Liver (tissue), 3 donors: ENCODE data around the gene OR6C65.

Experiments
- RAD21 ChIP-seq, 2 donors: IDR thresholded peaks; 2 replicates each; pipeline ENCODE4 v1.6.1; 2016; ENCODE audit warnings: antibody characterized with exemption in 2 of 2, mild to moderate bottlenecking in 2 of 2
- YY1 ChIP-seq: IDR thresholded peaks from 2 replicates; pipeline ENCODE4 v1.6.1; 2016; ENCODE audit warnings: antibody characterized with exemption, mild to moderate bottlenecking
- TF ChIP-seq, protein P1 (sequence below): fragments of 150-350 bp; IDR thresholded peaks from 2 replicates; pipeline ENCODE4 v1.5.1; 2017; ENCODE audit warnings: improper control_type of control experiment, low read depth, low read length; ENCODE audit not compliant: missing input control
- TF ChIP-seq, protein P2 (sequence below): IDR thresholded peaks from 2 replicates; pipeline ENCODE4 v1.6.1; 2016; ENCODE audit warnings: antibody characterized with exemption
- donor health status: healthy.
- donor health status: healthy.

DNA sequence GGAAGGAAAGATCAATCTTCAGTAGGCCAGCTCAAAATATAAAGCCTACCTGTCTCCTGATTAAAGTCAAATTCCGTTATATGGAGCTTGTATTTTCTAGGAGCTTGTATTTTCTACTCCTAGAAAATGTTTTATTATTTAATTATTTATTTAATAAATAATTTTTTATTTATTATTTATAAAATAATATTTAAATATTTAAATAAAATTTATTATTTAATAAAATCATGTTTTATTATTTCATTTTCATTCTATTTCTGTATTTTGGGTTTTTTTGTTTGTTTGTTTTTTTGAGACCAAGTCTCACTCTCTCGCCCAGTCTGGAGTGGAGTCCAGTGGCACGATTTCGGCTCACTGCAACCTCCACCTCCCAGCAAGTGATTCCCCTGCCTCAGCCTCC is 27.8 kb upstream of the OR6C65 start:
- no peak for TF ChIP-seq RAD21 (IDR thresholded peaks at IDR 0.05)
- TF ChIP-seq, protein P1, sequence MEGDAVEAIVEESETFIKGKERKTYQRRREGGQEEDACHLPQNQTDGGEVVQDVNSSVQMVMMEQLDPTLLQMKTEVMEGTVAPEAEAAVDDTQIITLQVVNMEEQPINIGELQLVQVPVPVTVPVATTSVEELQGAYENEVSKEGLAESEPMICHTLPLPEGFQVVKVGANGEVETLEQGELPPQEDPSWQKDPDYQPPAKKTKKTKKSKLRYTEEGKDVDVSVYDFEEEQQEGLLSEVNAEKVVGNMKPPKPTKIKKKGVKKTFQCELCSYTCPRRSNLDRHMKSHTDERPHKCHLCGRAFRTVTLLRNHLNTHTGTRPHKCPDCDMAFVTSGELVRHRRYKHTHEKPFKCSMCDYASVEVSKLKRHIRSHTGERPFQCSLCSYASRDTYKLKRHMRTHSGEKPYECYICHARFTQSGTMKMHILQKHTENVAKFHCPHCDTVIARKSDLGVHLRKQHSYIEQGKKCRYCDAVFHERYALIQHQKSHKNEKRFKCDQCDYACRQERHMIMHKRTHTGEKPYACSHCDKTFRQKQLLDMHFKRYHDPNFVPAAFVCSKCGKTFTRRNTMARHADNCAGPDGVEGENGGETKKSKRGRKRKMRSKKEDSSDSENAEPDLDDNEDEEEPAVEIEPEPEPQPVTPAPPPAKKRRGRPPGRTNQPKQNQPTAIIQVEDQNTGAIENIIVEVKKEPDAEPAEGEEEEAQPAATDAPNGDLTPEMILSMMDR: no peak
- TF ChIP-seq YY1: no peak
- TF ChIP-seq, protein P2, sequence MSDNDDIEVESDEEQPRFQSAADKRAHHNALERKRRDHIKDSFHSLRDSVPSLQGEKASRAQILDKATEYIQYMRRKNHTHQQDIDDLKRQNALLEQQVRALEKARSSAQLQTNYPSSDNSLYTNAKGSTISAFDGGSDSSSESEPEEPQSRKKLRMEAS: no peak
